Skeletal muscle satellite cell (primary cell): Measurements from ENCODE around the gene MYBPC3.
"Not testable (repeated sequence)": the region's sequence is repeated elsewhere in the genome, so short reads cannot be mapped to it uniquely, and the experiment has no call there.

ENCODE experiments used
- H3K27me3 ChIP-seq: 2 replicates; pipeline ENCODE4 v1.7.0; 2013; ENCODE audit warnings: low read length; ENCODE audit not compliant: control insufficient read depth, insufficient read depth
- H3K36me3 ChIP-seq: 2 replicates; pipeline ENCODE4 v1.7.0; 2013; ENCODE audit warnings: mild to moderate bottlenecking, control low read depth, low read length; ENCODE audit not compliant: insufficient read depth
- H3K4me1 ChIP-seq: 2 replicates; pipeline ENCODE4 v1.7.0; 2013; ENCODE audit warnings: low read length; ENCODE audit not compliant: control insufficient read depth, insufficient read depth
- H3K4me2 ChIP-seq: 2 replicates; pipeline ENCODE4 v1.7.0; 2013; ENCODE audit warnings: mild to moderate bottlenecking, low read length
- H3K4me3 ChIP-seq: 2 replicates; pipeline ENCODE4 v1.7.0; 2013; ENCODE audit warnings: low read length
- H3K9ac ChIP-seq: 2 replicates; pipeline ENCODE4 v1.7.0; 2013; ENCODE audit warnings: mild to moderate bottlenecking, low read depth, low read length, moderate library complexity
- H3K9me3 ChIP-seq: replicated peaks from 2 replicates; pipeline ENCODE4 v1.7.0; 2013; ENCODE audit warnings: mild to moderate bottlenecking, control low read depth, low read length

Gene MYBPC3

GRCh38 chr11:47324520-47324919 lies 28.0 kb downstream of the MYBPC3 start:
- H3K36me3 ChIP-seq: peaks cover 32% of the 10 kb centered on the region

GRCh38 chr11:47318166-47318565 lies 34.3 kb downstream of the MYBPC3 start:
- Histone ChIP-seq H3K36me3 (peaks cover 42% of the 10 kb centered on the region), H3K4me1 (no peaks in the 10 kb centered on the region), H3K9me3 (no peaks in the 10 kb centered on the region)

More at GRCh38 chr11:47324520-47324919, 28.0 kb downstream of the MYBPC3 start:
- H3K27me3 ChIP-seq: no peaks in the 10 kb centered on the region
- H3K4me3 ChIP-seq: no peak overlapping the region
- H3K4me2 ChIP-seq: no peak overlapping the region
- H3K9me3 ChIP-seq: no peaks in the 10 kb centered on the region
- H3K9ac ChIP-seq: no peak overlapping the region
- H3K4me1 ChIP-seq: no peaks in the 10 kb centered on the region

GRCh38 chr11:47317064-47317828 lies 35.3 kb downstream of the MYBPC3 start:
- no peaks in the 10 kb centered on the region for H3K9me3 ChIP-seq
- H3K27me3 ChIP-seq: no peaks in the 10 kb centered on the region
- H3K4me1 ChIP-seq: no peaks in the 10 kb centered on the region
- no peak overlapping the region for H3K4me2 ChIP-seq
- no peak overlapping the region for H3K4me3 ChIP-seq
- peaks cover 45% of the 10 kb centered on the region for H3K36me3 ChIP-seq
- H3K9ac ChIP-seq: no peak overlapping the region

More at GRCh38 chr11:47318166-47318565, 34.3 kb downstream of the MYBPC3 start:
- Histone ChIP-seq H3K4me3 (no peak overlapping the region), H3K4me2 (no peak overlapping the region), H3K9ac (no peak overlapping the region), H3K27me3 (no peaks in the 10 kb centered on the region)

- H3K27me3 ChIP-seq, H3K4me1 ChIP-seq, H3K9me3 ChIP-seq, H3K4me3 ChIP-seq, H3K9ac ChIP-seq, H3K4me2 ChIP-seq: not testable (repeated sequence)
- H3K36me3 ChIP-seq: peaks cover 44% of the 10 kb centered on the region
Observed at GRCh38 chr11:47316501-47316900, 36.0 kb downstream of the MYBPC3 start.

- no peak overlapping the region for H3K9ac ChIP-seq
- H3K4me1 ChIP-seq: no peaks in the 10 kb centered on the region
- peaks cover 50% of the 10 kb centered on the region for H3K36me3 ChIP-seq
- no peak overlapping the region for H3K4me2 ChIP-seq
- H3K9me3 ChIP-seq: no peaks in the 10 kb centered on the region
- no peak overlapping the region for H3K4me3 ChIP-seq
- no peaks in the 10 kb centered on the region for H3K27me3 ChIP-seq
Observed at GRCh38 chr11:47314992-47315391, 37.5 kb downstream of the MYBPC3 start.

- H3K4me3 ChIP-seq: no peak overlapping the region
- H3K9ac ChIP-seq: no peak overlapping the region
- no peaks in the 10 kb centered on the region for H3K9me3 ChIP-seq
- no peaks in the 10 kb centered on the region for H3K27me3 ChIP-seq
- H3K4me1 ChIP-seq: no peaks in the 10 kb centered on the region
- peaks cover 49% of the 10 kb centered on the region for H3K36me3 ChIP-seq
- H3K4me2 ChIP-seq: no peak overlapping the region
Observed at GRCh38 chr11:47308050-47308823, 44.3 kb downstream of the MYBPC3 start.

- Histone ChIP-seq H3K4me2 (no peak overlapping the region), H3K9me3 (no peaks in the 10 kb centered on the region), H3K4me1 (no peaks in the 10 kb centered on the region), H3K4me3 (no peak overlapping the region), H3K36me3 (peaks cover 52% of the 10 kb centered on the region), H3K9ac (no peak overlapping the region), H3K27me3 (no peaks in the 10 kb centered on the region)
Observed at GRCh38 chr11:47306484-47306844, 46.0 kb downstream of the MYBPC3 start.

- Histone ChIP-seq H3K4me1 (no peaks in the 10 kb centered on the region), H3K36me3 (peaks cover 49% of the 10 kb centered on the region), H3K27me3 (no peaks in the 10 kb centered on the region), H3K4me2 (no peak overlapping the region), H3K9me3 (no peaks in the 10 kb centered on the region), H3K9ac (no peak overlapping the region), H3K4me3 (no peak overlapping the region)
Observed at GRCh38 chr11:47305734-47306483, 46.6 kb downstream of the MYBPC3 start.

GRCh38 chr11:47302853-47303252 lies 49.6 kb downstream of the MYBPC3 start:
- H3K4me1 ChIP-seq: no peaks in the 10 kb centered on the region
- H3K9ac ChIP-seq: no peak overlapping the region
- H3K9me3 ChIP-seq: no peaks in the 10 kb centered on the region
- H3K27me3 ChIP-seq: no peaks in the 10 kb centered on the region
- no peak overlapping the region for H3K4me3 ChIP-seq
- H3K4me2 ChIP-seq: no peak overlapping the region
- peaks cover 45% of the 10 kb centered on the region for H3K36me3 ChIP-seq

- no peak overlapping the region for H3K4me2 ChIP-seq
- no peak overlapping the region for H3K9ac ChIP-seq
- no peaks in the 10 kb centered on the region for H3K4me1 ChIP-seq
- H3K4me3 ChIP-seq: no peak overlapping the region
- H3K27me3 ChIP-seq: no peaks in the 10 kb centered on the region
- no peaks in the 10 kb centered on the region for H3K9me3 ChIP-seq
- peaks cover 50% of the 10 kb centered on the region for H3K36me3 ChIP-seq
Observed at GRCh38 chr11:47299078-47299477, 53.4 kb downstream of the MYBPC3 start.

GRCh38 chr11:47296045-47296444 lies 56.5 kb downstream of the MYBPC3 start:
- Histone ChIP-seq H3K9ac (no peak overlapping the region), H3K4me3 (no peak overlapping the region), H3K9me3 (no peaks in the 10 kb centered on the region), H3K4me1 (no peaks in the 10 kb centered on the region), H3K36me3 (peaks cover 64% of the 10 kb centered on the region), H3K27me3 (no peaks in the 10 kb centered on the region), H3K4me2 (no peak overlapping the region)
